CD4-positive, alpha-beta T cell treated with Interleukin-10 for 1 hour (primary cell): ENCODE results near the gene GALNT5.
"Not testable (repeated sequence)": the region's sequence is repeated elsewhere in the genome, so short reads cannot be mapped to it uniquely, and the experiment has no call there.

Experiments
- DNase-seq: peaks from one replicate; pipeline ENCODE4 v3.0.0-alpha.2; 2020

The GALNT5 gene

DNA sequence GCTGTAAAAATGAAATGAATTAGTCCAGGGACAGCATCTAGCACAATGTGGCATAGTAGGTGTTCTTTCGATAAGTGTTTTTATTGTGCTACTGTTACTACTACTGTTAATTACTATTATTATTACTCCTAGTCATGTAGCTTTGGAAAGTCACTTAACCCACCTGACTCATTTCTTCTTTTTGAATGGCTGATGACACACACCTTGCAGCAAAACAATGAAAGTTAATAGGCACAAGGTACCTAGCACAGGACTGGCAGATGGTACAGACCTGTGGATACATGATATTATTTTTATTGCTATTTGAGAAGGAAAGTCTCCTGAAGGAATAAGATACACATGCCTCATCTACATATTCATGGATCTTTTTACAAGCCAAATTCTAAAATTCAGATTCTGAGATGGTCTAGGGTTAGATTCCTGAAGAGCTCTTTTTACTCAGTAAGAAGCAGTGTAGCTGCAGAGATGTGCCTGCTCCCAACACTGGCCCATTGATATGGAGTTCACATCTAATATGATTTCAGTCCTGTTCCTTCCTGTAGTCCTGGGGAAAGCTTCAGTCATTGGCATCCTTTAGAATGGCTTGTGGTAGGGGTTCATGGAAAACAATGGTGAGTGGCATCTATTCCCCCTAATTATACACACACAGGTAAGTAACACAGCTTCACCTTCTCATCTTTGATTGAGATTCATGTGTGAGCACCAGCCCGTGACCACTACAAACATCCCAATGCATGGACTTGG lies 76.0 kb downstream of the GALNT5 start:
- DNase-seq, result no peak

DNA sequence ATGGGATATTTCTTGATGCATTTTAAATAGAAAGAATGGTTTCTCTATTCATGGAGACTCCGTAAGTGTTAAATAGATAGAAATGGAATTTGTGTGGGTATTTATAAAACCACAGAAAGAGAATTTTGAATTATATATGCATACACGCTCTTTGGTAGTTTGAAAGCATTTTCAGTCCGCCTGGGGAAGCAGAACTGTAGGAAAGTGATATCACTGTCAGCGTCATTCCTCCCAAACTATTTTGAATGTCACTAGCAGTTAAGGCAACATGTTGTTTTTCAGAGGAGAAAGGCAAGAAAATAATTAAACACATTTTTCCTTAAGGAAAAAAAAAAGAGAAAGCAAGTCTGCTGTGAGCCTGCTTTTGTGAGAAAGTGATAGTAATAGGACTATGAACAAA lies 76.8 kb downstream of the GALNT5 start:
- DNase-seq, result no peak

DNA sequence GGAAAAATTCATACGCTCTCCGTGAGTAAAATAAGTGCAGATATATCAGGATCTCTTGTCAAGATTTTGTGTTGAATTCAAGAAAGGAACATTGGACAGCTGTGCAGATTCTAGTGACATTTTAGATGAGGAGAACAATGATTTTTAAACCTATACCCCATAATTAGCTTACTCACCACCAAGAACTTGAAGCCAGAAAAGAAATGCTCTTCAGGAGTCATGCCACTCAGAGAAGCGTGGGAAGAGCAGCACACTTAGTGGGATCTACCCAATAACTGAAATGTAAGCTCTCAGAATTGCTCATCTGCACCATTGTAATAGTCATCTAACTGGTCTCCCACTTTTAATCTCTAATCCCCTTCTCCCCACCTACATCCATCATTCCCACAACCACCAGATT lies 77.3 kb downstream of the GALNT5 start:
- no peak for DNase-seq

DNA sequence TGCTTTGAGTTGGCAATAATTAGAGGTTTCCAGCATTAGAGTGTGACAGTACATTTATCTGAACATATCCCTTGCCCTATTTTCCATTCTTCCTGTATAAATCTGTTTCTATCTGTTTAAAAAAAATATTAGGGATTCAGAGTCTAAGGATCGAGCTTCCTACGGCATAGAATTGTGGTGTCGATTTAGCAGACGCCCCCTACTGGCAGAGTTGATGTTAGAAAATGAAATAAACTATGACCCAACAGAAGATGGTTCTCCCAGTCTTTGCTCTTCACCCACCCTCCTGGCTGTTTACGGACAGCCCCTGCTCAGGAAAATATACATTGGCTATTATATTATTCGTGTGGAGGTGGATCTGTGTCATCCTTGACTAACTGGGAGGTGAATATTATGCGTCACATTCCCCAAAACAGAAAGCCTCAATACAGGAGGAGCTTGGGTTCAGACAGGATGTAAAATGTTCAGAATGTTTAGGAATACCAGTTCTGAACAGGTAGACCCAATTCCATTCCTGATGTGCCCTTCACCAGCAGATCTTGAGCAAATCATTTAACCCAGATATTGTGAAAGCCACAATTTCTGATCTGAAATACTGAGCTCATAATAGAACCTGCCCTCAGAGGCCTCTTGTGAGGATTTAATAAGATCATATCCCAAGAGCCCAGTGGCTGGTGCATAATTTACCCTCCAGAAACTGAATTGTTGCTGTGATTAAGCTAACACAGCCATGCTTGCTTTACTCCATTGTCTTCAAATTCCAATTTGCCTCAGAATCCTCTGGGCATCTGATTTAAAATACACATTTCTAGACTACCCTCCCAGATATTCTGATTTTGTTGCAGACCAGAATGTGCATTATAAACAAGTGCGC lies 78.9 kb downstream of the GALNT5 start:
- DNase-seq, result peak; percentile 68

DNA sequence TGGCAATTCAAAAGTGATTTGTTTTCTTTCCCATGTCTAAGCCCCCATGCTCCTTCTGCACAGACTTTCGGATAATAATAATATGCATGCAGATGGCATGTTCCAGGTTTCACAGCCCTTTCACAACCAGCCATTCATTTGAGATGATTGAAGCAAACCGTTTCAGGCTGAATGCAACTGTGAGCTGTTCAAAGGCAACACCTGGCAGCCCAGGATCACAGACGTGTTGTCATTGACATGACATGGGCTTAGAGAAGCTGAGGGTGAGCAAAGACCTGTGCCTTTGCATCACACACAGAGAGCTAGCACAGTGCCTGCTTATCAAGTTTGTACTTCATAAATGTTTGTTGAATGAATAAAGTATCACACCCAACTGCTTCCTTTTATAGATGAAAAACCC lies 80.5 kb downstream of the GALNT5 start:
- no peak for DNase-seq

DNA sequence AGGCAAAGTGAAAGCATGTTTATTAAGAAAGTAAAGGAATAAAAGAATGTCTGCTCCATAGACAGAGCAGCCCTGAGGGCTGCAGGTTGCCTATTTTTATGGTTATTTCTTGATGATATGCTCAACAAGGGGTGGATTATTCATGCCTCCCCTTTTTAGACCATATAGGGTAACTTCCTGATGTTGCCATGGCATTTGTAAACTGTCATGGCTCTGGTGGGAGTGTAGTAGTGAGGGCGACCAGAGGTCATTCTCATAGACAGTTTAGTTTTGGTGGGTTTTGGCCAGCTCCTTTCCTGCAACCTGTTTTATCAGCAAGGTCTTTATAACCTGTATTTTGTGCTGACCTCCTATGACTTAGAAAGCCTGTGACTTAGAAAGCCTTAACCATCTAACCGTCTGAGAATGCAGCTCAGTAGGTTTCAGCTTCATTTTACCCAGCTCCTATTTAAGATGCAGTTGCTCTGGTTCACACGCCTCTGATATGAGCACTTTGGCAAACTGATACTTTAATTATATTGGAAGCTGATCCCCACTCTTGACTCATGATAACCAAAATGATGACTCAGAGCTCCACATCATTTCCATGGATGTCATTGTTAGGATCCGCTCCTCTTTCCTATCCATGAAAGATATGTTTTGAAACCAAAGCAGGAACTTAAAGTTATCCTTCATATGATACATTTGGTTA lies 82.6 kb downstream of the GALNT5 start:
- no peak for DNase-seq

DNA sequence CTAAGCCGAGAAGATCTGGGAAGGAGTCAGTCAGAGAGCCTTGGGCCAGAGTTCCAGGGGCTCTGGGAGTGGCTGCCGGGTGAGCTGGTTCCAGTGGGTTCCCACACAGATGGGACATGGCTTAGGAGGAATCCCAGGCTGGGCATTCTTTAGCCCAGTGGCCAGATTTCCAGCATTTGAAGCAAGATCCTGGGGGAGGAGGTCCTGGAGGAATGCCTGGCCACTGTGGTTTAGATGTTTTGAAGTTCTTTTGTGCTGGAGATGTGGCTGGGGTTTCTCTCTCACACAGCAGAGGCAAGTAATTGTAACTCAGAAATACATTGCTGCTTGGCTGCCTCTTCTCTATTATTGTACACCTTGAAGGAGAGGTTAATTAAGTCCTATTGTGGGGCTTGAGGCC lies 83.9 kb downstream of the GALNT5 start:
- not testable (repeated sequence) for DNase-seq

DNA sequence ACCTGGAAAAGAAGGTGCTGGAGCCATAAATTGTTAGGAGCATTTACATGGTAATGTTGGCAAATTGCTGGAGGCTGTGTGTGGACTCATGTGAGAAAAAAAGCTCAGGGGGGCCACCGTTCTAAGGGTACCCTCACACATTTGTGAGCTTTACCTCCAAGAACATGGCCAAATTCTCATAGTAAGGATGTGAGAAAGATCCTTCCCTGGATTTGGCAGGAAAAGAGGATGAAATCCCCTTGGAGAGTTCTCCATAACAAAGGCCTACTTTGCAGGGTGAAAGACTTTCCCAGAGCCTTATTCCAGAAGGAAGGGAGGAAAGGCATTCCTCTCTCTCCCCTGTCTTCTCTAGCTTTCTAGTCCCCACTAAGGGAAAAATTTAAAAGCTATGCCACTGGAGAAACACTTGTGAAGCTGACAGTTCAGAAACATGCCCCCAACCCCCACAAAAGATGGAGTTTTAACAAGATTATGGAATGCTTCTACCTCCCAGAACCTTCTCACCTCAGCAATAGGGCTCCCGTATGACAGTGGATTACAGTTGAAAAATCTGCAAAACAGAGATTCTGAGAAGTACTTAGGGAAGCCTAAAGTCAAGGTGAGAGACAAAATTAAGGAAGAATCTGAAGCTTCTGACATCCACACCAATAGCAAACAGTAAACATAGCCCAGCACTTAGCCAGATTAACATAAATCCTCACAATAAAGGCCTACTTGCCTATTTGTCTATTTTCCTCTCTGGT lies 88.3 kb downstream of the GALNT5 start:
- DNase-seq, result no peak

DNA sequence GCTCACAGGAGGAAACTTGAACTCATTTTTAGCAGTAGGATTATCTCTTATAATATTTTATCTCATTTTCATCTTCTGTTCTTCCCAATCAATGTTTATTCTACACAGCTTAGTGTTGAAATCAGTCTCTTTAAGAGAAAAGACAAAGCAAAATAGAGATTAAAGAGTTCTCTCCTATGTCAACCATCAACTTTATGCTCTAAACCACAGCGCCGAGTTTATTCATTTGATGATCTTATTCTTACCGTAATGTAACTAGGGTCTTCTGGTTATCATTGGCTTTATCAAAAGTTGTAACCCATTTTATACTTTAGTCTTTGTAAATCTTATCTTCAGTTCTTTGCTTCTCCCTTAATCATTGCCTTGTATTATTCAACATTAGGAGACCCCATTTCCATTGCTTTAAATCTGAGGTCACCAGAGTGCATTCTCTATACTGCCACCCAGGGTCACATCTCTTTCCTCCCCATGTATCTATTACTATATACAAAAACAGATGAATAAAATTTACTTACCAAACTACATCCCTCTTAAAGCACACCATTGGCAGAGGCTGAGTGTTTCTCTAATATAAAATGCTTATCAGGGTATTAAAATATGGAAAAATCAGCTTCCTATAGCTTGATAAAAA lies 90.9 kb downstream of the GALNT5 start:
- no peak for DNase-seq

DNA sequence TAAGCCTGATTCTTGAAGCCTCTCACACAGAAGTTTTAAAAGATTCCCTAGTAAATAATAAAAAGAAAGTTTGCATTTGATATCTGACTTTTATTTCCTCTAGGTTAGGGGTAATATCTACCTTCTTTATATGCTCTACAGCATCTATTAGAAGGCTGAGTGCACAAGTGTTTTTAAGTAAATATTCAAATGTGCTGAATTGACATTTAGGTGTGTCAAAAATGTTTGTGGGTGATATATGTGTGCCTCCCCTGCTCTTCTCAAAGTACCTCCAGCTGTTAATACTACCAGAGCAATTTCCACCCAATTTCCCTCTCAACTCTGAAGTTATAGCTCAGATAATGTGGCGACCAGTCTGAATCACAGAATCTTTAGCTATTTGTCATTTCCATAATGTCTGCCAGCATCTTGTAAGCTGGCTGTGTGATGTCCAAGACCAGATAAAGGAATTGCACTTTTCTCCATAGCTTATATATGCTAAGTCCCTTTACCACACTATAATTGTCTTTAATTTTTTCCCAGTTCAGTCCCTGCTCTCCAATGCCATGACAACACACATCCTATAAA lies 92.5 kb downstream of the GALNT5 start:
- DNase-seq, result no peak

DNA sequence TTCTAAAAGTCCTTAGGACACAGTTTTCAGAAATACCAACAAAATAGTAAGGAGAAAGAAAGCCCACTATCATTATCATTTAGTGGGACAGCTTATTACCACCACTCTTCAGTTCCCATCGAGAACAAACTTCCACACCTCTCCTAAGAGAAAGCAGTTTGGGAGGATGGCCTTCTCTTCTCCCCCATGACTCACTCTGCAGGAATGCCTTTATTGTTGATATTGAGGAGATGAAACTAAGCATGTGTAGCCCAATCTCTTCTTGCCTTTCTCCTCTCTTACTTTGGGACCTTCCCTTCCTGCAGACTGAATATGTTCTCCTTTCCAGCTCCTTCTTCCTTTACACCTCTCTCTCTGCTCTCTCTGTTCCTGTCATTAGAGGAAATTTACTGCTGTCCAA lies 98.1 kb downstream of the GALNT5 start:
- DNase-seq, result no peak

DNA sequence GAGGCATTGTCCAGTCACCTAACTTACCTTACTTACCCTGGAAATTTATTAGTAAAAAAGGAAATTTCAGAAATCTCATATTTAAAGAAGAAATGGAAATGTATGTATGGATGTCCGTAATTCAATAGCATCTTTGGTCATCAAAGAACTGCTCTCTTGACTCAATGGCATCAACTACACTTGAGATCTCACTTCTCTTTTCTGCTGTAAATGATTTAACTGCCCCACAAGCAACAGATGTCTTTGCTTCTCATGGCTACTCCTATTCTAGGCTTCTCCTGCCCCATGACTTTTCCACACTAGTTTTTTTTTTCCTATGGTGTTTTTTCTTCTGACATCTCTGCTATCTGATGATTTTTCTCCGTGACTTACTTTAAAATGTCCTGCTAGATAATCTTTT lies 102.1 kb downstream of the GALNT5 start:
- no peak for DNase-seq

DNA sequence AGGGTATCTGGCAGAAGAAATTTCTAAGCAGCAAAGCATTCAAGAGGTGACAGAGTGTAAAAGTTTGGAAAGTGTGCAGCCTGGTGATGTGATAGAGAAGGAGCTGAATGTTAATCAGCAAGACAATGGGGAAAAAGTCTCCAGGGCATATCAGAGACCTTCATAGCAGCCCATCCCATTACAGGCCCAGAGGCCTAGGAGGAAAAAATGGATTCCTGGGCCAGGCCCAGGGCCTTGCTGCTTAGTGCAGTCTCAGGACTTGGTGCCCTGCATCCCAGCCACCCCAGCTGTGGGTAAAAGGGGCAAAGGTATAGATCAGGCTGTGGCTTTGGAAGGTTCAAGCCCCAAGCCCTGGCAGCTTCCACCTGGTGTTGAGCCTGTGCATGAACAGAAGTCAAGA lies 104.0 kb downstream of the GALNT5 start:
- no peak for DNase-seq

DNA sequence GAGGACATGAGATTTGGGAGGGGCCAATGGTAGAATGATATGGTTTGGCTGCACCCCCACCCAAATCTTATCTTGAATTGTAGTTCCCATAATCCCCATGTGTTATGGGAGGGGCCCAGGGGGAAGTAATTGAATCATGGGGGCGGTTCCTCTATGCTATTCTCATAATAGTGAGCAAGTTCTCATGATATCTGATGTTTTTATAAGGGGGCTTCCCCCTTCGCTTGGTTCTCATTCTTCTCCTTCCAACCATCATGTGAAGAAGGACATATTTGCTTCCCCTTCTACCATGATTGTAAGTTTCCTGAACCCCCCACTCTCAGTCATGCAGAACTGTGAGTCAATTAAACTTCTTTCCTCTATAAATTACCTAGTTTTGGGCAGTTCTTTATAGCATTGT lies 105.1 kb downstream of the GALNT5 start:
- DNase-seq, result no peak

DNA sequence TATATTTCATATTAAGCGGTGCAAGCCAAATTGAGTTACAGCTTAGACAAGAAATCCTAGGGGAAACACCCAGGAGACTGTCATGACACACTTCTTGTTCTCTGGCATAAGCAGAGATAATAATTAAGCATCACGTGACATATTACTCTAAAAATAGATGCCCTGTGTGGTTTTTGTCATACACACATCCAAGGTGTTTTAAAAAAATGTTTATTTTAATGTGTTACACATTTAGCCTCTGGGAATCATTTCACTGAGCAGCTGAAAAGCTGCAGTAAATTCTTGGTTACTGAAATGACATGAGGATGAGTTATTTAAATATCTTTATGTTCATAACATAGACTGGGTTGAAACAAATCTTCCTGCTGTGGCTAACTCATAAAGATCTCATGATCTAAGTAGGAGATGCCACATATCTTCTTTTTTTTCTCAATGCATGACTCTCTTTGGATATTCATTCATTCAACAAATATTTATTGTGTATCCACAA lies 106.2 kb downstream of the GALNT5 start:
- peak; percentile 9 for DNase-seq
